CD4-positive, CD25-positive, alpha-beta regulatory T cell (primary cell): ENCODE data around the gene IL17RA. TPM values are rescaled to one million over a fixed set of nuclear protein-coding genes. Genes with fewer than 3 reads are reported as not detected.
A peak's percentile ranks its signal among the peaks of the same experiment; 100 is the strongest.

Experiments used
- ATAC-seq, 2 donors: fragments of 150-1000 bp; cut with Tn5 transposase; one replicate each; pipeline ENCODE4 v1.10.0; 2021; ENCODE audit warnings: low read depth in 2 of 2, moderate number of reproducible peaks in 2 of 2, moderate library complexity in 1 of 2
- DNase-seq, 3 donors: peaks; one replicate each; pipeline versions ENCODE4 v3.0.0 to v3.0.0-alpha.2; 2012 to 2022; ENCODE audit warnings: mixed read lengths in 1 of 3
- H3K27ac ChIP-seq: one replicate; pipeline ENCODE4 v1.7.0; 2013; ENCODE audit warnings: mild to moderate bottlenecking, low read length; ENCODE audit not compliant: insufficient read depth, poor library complexity, severe bottlenecking
- H3K27me3 ChIP-seq: one replicate; pipeline ENCODE4 v1.7.0; 2013; ENCODE audit warnings: low read length; ENCODE audit not compliant: control insufficient read depth, insufficient read depth
- H3K36me3 ChIP-seq: one replicate; pipeline ENCODE4 v1.7.0; 2013; ENCODE audit warnings: mild to moderate bottlenecking, low read length, moderate library complexity; ENCODE audit not compliant: control insufficient read depth, insufficient read depth
- H3K4me1 ChIP-seq: 2 replicates; pipeline ENCODE4 v1.7.0; 2013; ENCODE audit warnings: mild to moderate bottlenecking, low read length; ENCODE audit not compliant: insufficient read depth, control insufficient read depth, poor library complexity, severe bottlenecking
- H3K4me3 ChIP-seq: one replicate; pipeline ENCODE4 v1.7.0; 2013; ENCODE audit warnings: low read depth, mild to moderate bottlenecking, low read length, moderate library complexity
- H3K9me3 ChIP-seq, 2 experiments: 1 replicate in 1 of 2; 2 replicates in 1 of 2; pipeline ENCODE4 v1.7.0; 2013; ENCODE audit warnings: low read length in 2 of 2, mild to moderate bottlenecking in 1 of 2, moderate library complexity in 1 of 2; ENCODE audit not compliant: control insufficient read depth in 2 of 2
- H3K27ac Mint-ChIP-seq, 3 donors: one replicate each; pipeline ENCODE4 v1.8.0; 2020 to 2022; ENCODE audit warnings: mild to moderate bottlenecking in 3 of 3, mixed read lengths in 3 of 3, moderate library complexity in 2 of 3
- H3K27me3 Mint-ChIP-seq: one replicate; pipeline ENCODE4 v1.8.0; 2022; ENCODE audit warnings: mild to moderate bottlenecking, mixed read lengths
- H3K36me3 Mint-ChIP-seq: one replicate; pipeline ENCODE4 v1.8.0; 2020; ENCODE audit warnings: mixed read lengths
- H3K4me1 Mint-ChIP-seq, 4 donors: one replicate each; pipeline ENCODE4 v1.8.0; 2020 to 2022; ENCODE audit warnings: mixed read lengths in 4 of 4, mild to moderate bottlenecking in 1 of 4
- H3K4me3 Mint-ChIP-seq, 4 donors: one replicate each; pipeline ENCODE4 v1.8.0; 2020 to 2022; ENCODE audit warnings: mild to moderate bottlenecking in 4 of 4, mixed read lengths in 4 of 4, moderate library complexity in 3 of 4
- H3K9me3 Mint-ChIP-seq, 7 donors: one replicate each; pipeline ENCODE4 v1.8.0; 2020 to 2022; ENCODE audit warnings: mixed read lengths in 7 of 7, mild to moderate bottlenecking in 3 of 7, moderate library complexity in 2 of 7
- polyA plus RNA-seq, 4 donors: library from polyadenylated mRNA; unstranded; fragments of 300-500 nt; fragmentation: Illumina TruSeq; gene quantifications; one replicate each; pipeline ENCODE4 v1.2.3, GENCODE V29; 2021
- total RNA-seq: library from RNA; stranded (reverse); gene quantifications from one replicate; pipeline ENCODE4 v1.2.3, GENCODE V29; 2022

Gene IL17RA
- total and polyA plus RNA-seq, 5 donors from 2014 or later = 21.7 to 48.2 (median 27.5) TPM

- Histone ChIP-seq H3K4me1 (no peaks in the 10 kb centered on the region), H3K27me3 (no peaks in the 10 kb centered on the region), H3K27ac (no peak overlapping the region), H3K9me3 (no peaks in the 10 kb centered on the region), H3K36me3 (peaks cover 57% of the 10 kb centered on the region), H3K4me3 (no peak overlapping the region)
- Mint-ChIP-seq H3K9me3 (no peaks in the 10 kb centered on the region), H3K27ac (no peak overlapping the region), H3K4me1 (peaks cover 0 to 26% (median 11%) of the 10 kb centered on the region in 4 donors), H3K4me3 (no peak overlapping the region), H3K27me3 (no peaks in the 10 kb centered on the region), H3K36me3 (peaks cover 9% of the 10 kb centered on the region)
- no peak for DNase-seq
- ATAC-seq = no peak
Observed at GRCh38 chr22:17108256-17109112, 23.7 kb downstream of the IL17RA start.

GRCh38 chr22:17109113-17109865 is 24.5 kb downstream of the IL17RA start:
- Mint-ChIP-seq H3K27ac (no peak overlapping the region), H3K4me3 (no peak overlapping the region), H3K27me3 (no peaks in the 10 kb centered on the region), H3K9me3 (no peaks in the 10 kb centered on the region), H3K4me1 (peaks cover 0 to 32% (median 11%) of the 10 kb centered on the region in 4 donors), H3K36me3 (peaks cover 9% of the 10 kb centered on the region)
- H3K27me3 ChIP-seq = no peaks in the 10 kb centered on the region
- no peak for DNase-seq
- no peak overlapping the region for H3K4me3 ChIP-seq
- H3K4me1 ChIP-seq = no peaks in the 10 kb centered on the region
- H3K36me3 ChIP-seq = peaks cover 54% of the 10 kb centered on the region
- no peak for ATAC-seq
- no peak overlapping the region for H3K27ac ChIP-seq
- no peaks in the 10 kb centered on the region for H3K9me3 ChIP-seq

GRCh38 chr22:17109976-17110375 is 25.2 kb downstream of the IL17RA start:
- Histone ChIP-seq H3K36me3 (peaks cover 47% of the 10 kb centered on the region), H3K27me3 (no peaks in the 10 kb centered on the region), H3K27ac (no peak overlapping the region), H3K4me1 (no peaks in the 10 kb centered on the region), H3K4me3 (no peak overlapping the region), H3K9me3 (no peaks in the 10 kb centered on the region)
- H3K27me3 Mint-ChIP-seq = no peaks in the 10 kb centered on the region
- peaks cover 0 to 36% (median 14%) of the 10 kb centered on the region in 4 donors for H3K4me1 Mint-ChIP-seq
- peaks cover 9% of the 10 kb centered on the region for H3K36me3 Mint-ChIP-seq
- no peak overlapping the region for H3K27ac Mint-ChIP-seq
- no peak for DNase-seq
- no peaks in the 10 kb centered on the region for H3K9me3 Mint-ChIP-seq
- H3K4me3 Mint-ChIP-seq = no peak overlapping the region
- ATAC-seq = no peak

- H3K36me3 Mint-ChIP-seq = peaks cover 9% of the 10 kb centered on the region
Observed at GRCh38 chr22:17110791-17111550, 26.2 kb downstream of the IL17RA start.

GRCh38 chr22:17112491-17113042 is 27.8 kb downstream of the IL17RA start:
- Histone ChIP-seq H3K36me3 (peaks cover 24% of the 10 kb centered on the region), H3K4me1 (peaks cover 19% of the 10 kb centered on the region), H3K9me3 (no peaks in the 10 kb centered on the region), H3K4me3 (no peak overlapping the region), H3K27me3 (no peaks in the 10 kb centered on the region), H3K27ac (no peak overlapping the region)
- Mint-ChIP-seq H3K9me3 (no peaks in the 10 kb centered on the region), H3K36me3 (peaks cover 4% of the 10 kb centered on the region), H3K4me1 (peaks cover 8 to 55% (median 35%) of the 10 kb centered on the region in 4 donors), H3K27ac (peak overlapping the region in 2 of 3 donors; percentile 2 to 69), H3K27me3 (peaks cover 10% of the 10 kb centered on the region), H3K4me3 (peak overlapping the region in 1 of 4 donors; percentile 29)
- no peak for ATAC-seq
- DNase-seq = no peak

More at GRCh38 chr22:17110791-17111550, 26.2 kb downstream of the IL17RA start:
- H3K27ac ChIP-seq = no peak overlapping the region
- no peak overlapping the region for H3K4me3 Mint-ChIP-seq
- peak overlapping the region in 2 of 3 donors; percentile 1 to 65 for H3K27ac Mint-ChIP-seq
- no peak overlapping the region for H3K4me3 ChIP-seq
- no peaks in the 10 kb centered on the region for H3K27me3 ChIP-seq
- H3K4me1 ChIP-seq = peaks cover 4% of the 10 kb centered on the region
- no peaks in the 10 kb centered on the region for H3K9me3 ChIP-seq
- DNase-seq = no peak
- H3K4me1 Mint-ChIP-seq = peaks cover 2 to 46% (median 21%) of the 10 kb centered on the region in 4 donors
- no peak for ATAC-seq
- no peaks in the 10 kb centered on the region for H3K27me3 Mint-ChIP-seq
- H3K36me3 ChIP-seq = peaks cover 40% of the 10 kb centered on the region
- no peaks in the 10 kb centered on the region for H3K9me3 Mint-ChIP-seq

- H3K36me3 Mint-ChIP-seq = peaks cover 4% of the 10 kb centered on the region
- Histone ChIP-seq H3K27me3 (no peaks in the 10 kb centered on the region), H3K9me3 (no peaks in the 10 kb centered on the region), H3K4me3 (no peak overlapping the region), H3K27ac (no peak overlapping the region), H3K36me3 (peaks cover 14% of the 10 kb centered on the region), H3K4me1 (peaks cover 29% of the 10 kb centered on the region)
- peak overlapping the region in 1 of 4 donors; percentile 61 for H3K4me3 Mint-ChIP-seq
- H3K9me3 Mint-ChIP-seq = no peaks in the 10 kb centered on the region
- H3K27me3 Mint-ChIP-seq = peaks cover 15% of the 10 kb centered on the region
- H3K4me1 Mint-ChIP-seq = peaks cover 15 to 66% (median 45%) of the 10 kb centered on the region in 4 donors
- no peak for ATAC-seq
- peak overlapping the region in 1 of 3 donors; percentile 75 for H3K27ac Mint-ChIP-seq
- no peak for DNase-seq
Observed at GRCh38 chr22:17113600-17113999, 28.8 kb downstream of the IL17RA start.
